SK-N-SH (cell line): ENCODE data around the gene RBP3.

Source experiments
- EP300 ChIP-seq, 2 experiments: IDR thresholded peaks; 2 replicates each; pipeline versions ENCODE4 v1.4.0 to v1.6.1; 2012; ENCODE audit warnings: borderline replicate concordance in 1 of 2, low read depth in 1 of 2, low read length in 1 of 2
- GATA2 ChIP-seq: sonication (generic); formaldehyde crosslinking; IDR thresholded peaks from 2 replicates; pipeline ENCODE4 v1.5.0; 2020; ENCODE audit warnings: mild to moderate bottlenecking, missing genetic modification reagents
- MXI1 ChIP-seq: IDR thresholded peaks from 2 replicates; pipeline ENCODE4 v1.6.1; 2012; ENCODE audit warnings: mild to moderate bottlenecking, low read depth, low read length, improper control_type of control experiment
- POLR2AphosphoS5 ChIP-seq: IDR thresholded peaks from 2 replicates; pipeline ENCODE4 v1.6.1; 2012; ENCODE audit warnings: low read depth, low read length
- RAD21 ChIP-seq: IDR thresholded peaks from 2 replicates; pipeline ENCODE4 v1.6.1; 2012; ENCODE audit warnings: mild to moderate bottlenecking, low read length
- RCOR1 ChIP-seq: fragments of 150-350 bp; IDR thresholded peaks from 2 replicates; pipeline ENCODE4 v1.6.1; 2017; ENCODE audit warnings: antibody characterized with exemption, low read length
- RFX5 ChIP-seq: IDR thresholded peaks from 2 replicates; pipeline ENCODE4 v1.6.1; 2012; ENCODE audit warnings: mild to moderate bottlenecking, improper control_type of control experiment, low read length
- TAF1 ChIP-seq: IDR thresholded peaks from 2 replicates; pipeline ENCODE4 v1.6.1; 2012; ENCODE audit warnings: low read depth, mild to moderate bottlenecking, low read length, moderate library complexity, borderline replicate concordance
- TCF12 ChIP-seq: IDR thresholded peaks from 2 replicates; pipeline ENCODE4 v1.4.0; 2012
- TF ChIP-seq, protein P1 (sequence below): fragments of 200-600 bp; sonication (generic); IDR thresholded peaks from 2 replicates; pipeline ENCODE4 v1.6.1; 2017; ENCODE audit warnings: antibody characterized with exemption, mild to moderate bottlenecking, moderate library complexity
- TF ChIP-seq, protein P2 (sequence below): IDR thresholded peaks from 2 replicates; pipeline ENCODE4 v1.6.1; 2012; ENCODE audit warnings: mild to moderate bottlenecking, low read depth, low read length, moderate library complexity
- TF ChIP-seq, protein P3 (sequence below): fragments of 150-350 bp; IDR thresholded peaks from 2 replicates; pipeline ENCODE4 v1.6.1; 2016; ENCODE audit warnings: mild to moderate bottlenecking, low read depth, low read length
- TF ChIP-seq, protein P4 (sequence below): IDR thresholded peaks from 2 replicates; pipeline ENCODE4 v1.4.0; 2012; ENCODE audit warnings: low read depth

DNA sequence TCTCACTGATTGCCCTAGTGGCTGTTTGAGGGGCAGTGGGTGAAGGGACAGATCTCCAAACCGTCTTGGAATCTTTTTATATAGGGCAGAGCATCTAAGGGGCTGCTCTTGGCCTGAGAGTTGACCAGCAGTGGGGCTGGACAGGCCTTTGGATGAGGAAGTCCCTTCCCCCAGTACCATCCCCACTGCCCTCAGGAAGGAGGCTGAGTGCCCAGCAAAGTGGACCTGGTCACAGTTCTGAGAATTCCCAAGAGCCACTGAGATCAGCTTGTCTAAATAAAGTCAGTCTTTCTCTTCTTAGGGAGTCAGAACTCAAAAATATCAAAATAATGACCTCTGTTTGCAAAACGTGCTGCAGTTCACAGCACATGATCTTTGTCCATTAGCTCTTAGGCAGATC, 42.6 kb upstream of the RBP3 start:
- TF ChIP-seq RAD21 (no peak), EP300 (IDR thresholded peaks at IDR 0.05; ENCODE audit: borderline replicate concordance in 1 of 2, low read depth in 1 of 2, low read length in 1 of 2) (no peak), RFX5 (no peak), MXI1 (no peak), TCF12 (no peak), TAF1 (no peak), RCOR1 (no peak), GATA2 (CRISPR knock-in tag) (no peak), POLR2AphosphoS5 (no peak)
- TF ChIP-seq, protein P1, sequence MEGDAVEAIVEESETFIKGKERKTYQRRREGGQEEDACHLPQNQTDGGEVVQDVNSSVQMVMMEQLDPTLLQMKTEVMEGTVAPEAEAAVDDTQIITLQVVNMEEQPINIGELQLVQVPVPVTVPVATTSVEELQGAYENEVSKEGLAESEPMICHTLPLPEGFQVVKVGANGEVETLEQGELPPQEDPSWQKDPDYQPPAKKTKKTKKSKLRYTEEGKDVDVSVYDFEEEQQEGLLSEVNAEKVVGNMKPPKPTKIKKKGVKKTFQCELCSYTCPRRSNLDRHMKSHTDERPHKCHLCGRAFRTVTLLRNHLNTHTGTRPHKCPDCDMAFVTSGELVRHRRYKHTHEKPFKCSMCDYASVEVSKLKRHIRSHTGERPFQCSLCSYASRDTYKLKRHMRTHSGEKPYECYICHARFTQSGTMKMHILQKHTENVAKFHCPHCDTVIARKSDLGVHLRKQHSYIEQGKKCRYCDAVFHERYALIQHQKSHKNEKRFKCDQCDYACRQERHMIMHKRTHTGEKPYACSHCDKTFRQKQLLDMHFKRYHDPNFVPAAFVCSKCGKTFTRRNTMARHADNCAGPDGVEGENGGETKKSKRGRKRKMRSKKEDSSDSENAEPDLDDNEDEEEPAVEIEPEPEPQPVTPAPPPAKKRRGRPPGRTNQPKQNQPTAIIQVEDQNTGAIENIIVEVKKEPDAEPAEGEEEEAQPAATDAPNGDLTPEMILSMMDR, result no peak
- TF ChIP-seq, protein P2, sequence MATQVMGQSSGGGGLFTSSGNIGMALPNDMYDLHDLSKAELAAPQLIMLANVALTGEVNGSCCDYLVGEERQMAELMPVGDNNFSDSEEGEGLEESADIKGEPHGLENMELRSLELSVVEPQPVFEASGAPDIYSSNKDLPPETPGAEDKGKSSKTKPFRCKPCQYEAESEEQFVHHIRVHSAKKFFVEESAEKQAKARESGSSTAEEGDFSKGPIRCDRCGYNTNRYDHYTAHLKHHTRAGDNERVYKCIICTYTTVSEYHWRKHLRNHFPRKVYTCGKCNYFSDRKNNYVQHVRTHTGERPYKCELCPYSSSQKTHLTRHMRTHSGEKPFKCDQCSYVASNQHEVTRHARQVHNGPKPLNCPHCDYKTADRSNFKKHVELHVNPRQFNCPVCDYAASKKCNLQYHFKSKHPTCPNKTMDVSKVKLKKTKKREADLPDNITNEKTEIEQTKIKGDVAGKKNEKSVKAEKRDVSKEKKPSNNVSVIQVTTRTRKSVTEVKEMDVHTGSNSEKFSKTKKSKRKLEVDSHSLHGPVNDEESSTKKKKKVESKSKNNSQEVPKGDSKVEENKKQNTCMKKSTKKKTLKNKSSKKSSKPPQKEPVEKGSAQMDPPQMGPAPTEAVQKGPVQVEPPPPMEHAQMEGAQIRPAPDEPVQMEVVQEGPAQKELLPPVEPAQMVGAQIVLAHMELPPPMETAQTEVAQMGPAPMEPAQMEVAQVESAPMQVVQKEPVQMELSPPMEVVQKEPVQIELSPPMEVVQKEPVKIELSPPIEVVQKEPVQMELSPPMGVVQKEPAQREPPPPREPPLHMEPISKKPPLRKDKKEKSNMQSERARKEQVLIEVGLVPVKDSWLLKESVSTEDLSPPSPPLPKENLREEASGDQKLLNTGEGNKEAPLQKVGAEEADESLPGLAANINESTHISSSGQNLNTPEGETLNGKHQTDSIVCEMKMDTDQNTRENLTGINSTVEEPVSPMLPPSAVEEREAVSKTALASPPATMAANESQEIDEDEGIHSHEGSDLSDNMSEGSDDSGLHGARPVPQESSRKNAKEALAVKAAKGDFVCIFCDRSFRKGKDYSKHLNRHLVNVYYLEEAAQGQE, result no peak
- TF ChIP-seq, protein P3, sequence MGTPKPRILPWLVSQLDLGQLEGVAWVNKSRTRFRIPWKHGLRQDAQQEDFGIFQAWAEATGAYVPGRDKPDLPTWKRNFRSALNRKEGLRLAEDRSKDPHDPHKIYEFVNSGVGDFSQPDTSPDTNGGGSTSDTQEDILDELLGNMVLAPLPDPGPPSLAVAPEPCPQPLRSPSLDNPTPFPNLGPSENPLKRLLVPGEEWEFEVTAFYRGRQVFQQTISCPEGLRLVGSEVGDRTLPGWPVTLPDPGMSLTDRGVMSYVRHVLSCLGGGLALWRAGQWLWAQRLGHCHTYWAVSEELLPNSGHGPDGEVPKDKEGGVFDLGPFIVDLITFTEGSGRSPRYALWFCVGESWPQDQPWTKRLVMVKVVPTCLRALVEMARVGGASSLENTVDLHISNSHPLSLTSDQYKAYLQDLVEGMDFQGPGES, result no peak
- TF ChIP-seq, protein P4, sequence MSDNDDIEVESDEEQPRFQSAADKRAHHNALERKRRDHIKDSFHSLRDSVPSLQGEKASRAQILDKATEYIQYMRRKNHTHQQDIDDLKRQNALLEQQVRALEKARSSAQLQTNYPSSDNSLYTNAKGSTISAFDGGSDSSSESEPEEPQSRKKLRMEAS, result no peak
